Psoas muscle (tissue), 8 donors: ENCODE measurements around the gene PKM. TPM values are rescaled to one million over a fixed set of nuclear protein-coding genes. Genes with fewer than 3 reads are reported as not detected.

ENCODE experiments used
- ATAC-seq, 4 donors: fragments of 200-7000 bp; cut with Tn5 transposase; one replicate each; pipeline ENCODE4 v1.9.1; 2020; ENCODE audit warnings: moderate library complexity in 3 of 4, mild to moderate bottlenecking in 2 of 4
- DNase-seq, 2 donors: peaks; one replicate each; pipeline ENCODE4 v3.0.0-alpha.2; 2020
- H3K27ac ChIP-seq: fragments of 200-600 bp; one replicate; pipeline ENCODE4 v1.8.0; 2022
- H3K27me3 ChIP-seq, 3 donors: fragments of 200-600 bp in 1 of 3; one replicate each; pipeline versions ENCODE4 v1.6.1 to v1.8.0; 2013 to 2022; ENCODE audit warnings: low read length in 2 of 3, mild to moderate bottlenecking in 2 of 3, moderate library complexity in 1 of 3; ENCODE audit not compliant: insufficient read depth in 3 of 3
- H3K36me3 ChIP-seq, 2 donors: fragments of 200-600 bp in 1 of 2; one replicate each; pipeline versions ENCODE4 v1.6.1 to v1.8.0; 2013 to 2022; ENCODE audit warnings: low read depth in 1 of 2, mild to moderate bottlenecking in 1 of 2, moderate library complexity in 1 of 2; ENCODE audit not compliant: insufficient read depth in 1 of 2
- H3K4me1 ChIP-seq: fragments of 200-600 bp; one replicate; pipeline ENCODE4 v1.8.0; 2022
- H3K4me3 ChIP-seq: fragments of 200-600 bp; one replicate; pipeline ENCODE4 v1.8.0; 2022; ENCODE audit warnings: mild to moderate bottlenecking
- H3K9me3 ChIP-seq: fragments of 200-600 bp; one replicate; pipeline ENCODE4 v1.8.0; 2022
- WGBS, 3 donors: extraction: QIAGEN DNeasy Blood & Tissue Kit; methylation state at CpG; one replicate each; pipeline versions ENCODE4 v1.1.6 to v1.1.7; 2013; 5-methylcytosine and 5-hydroxymethylcytosine counted together
- intact Hi-C, 2 donors: fragments of 100-400 bp; cut with DNase I; formaldehyde crosslinking; loops; one replicate each; pipeline versions ENCODE4 v1.11.0 to v1.14.2; 2022
- polyA plus RNA-seq, 3 donors: library from polyadenylated mRNA; stranded (reverse); fragments of 200-250 nt; gene quantifications; one replicate each; pipeline ENCODE4 v1.2.3, GENCODE V29; 2013
- total RNA-seq, 4 donors: library from RNA; stranded (reverse); fragmentation: NEBNext Ultra II Directional in 2 of 4; extraction: Animal tissue kit (Norgen Biotek cat#: 25700) in 2 of 4; gene quantifications; one replicate each; pipeline versions ENCODE4 v1.2.1 to v1.2.4, GENCODE V29; 2021 to 2023
- TF ChIP-seq, protein P1 (sequence below): fragments of 200-600 bp; IDR thresholded peaks from one replicate; pipeline ENCODE4 v1.8.0; 2022; ENCODE audit warnings: antibody characterized with exemption
- donor health status: healthy with polysubstance abuse.
- donor health status: DM: no; HTN: no; CAD: no; lungs with moderate emphysema.
- donor health status: Bipolar disorder and iron deficiency.
- donor health status: healthy.
- donor health status: DM: yes; HTN: yes; CAD: no.
- donor health status: DM: no; HTN: no; CAD: no.
- donor health status: DM: no; HTN: no; CAD: no.
- donor health status: DM: yes; HTN: yes; CAD: no.

PKM gene
- total and polyA plus RNA-seq, 7 donors: 513 to 1,170 (median 958) TPM

DNA sequence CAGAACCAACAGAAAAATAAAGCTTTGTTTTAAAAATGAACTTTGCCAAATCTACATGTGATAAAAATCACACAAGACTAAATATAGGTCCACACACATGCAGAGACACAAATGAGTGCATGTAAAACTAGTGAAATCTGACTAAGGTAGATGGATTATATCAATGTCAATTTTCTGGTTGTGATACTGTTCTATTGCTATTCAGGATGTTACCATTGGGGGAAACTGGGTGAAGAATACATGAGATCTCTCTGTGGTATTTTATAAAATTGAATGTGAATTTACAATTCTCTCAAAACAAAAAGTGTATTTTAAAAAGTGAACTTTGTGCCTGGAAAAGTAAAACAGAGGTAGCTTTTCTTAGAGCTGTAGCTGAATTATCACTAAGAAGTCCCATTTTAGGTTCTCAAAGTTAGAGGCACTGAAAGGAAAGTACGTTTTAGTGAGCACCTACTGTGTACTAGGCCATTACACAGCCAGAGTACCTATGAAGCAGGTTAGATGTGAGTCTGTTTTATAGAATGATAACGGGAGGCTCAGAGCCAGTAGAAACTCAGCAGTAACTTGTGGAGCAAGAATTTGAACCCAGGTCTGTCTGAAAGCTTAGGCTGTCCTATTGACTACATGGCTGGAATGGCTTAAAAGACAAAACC lies 41.6 kb downstream of the PKM start:
- TF ChIP-seq, protein P1, sequence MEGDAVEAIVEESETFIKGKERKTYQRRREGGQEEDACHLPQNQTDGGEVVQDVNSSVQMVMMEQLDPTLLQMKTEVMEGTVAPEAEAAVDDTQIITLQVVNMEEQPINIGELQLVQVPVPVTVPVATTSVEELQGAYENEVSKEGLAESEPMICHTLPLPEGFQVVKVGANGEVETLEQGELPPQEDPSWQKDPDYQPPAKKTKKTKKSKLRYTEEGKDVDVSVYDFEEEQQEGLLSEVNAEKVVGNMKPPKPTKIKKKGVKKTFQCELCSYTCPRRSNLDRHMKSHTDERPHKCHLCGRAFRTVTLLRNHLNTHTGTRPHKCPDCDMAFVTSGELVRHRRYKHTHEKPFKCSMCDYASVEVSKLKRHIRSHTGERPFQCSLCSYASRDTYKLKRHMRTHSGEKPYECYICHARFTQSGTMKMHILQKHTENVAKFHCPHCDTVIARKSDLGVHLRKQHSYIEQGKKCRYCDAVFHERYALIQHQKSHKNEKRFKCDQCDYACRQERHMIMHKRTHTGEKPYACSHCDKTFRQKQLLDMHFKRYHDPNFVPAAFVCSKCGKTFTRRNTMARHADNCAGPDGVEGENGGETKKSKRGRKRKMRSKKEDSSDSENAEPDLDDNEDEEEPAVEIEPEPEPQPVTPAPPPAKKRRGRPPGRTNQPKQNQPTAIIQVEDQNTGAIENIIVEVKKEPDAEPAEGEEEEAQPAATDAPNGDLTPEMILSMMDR: no peak
- ATAC-seq (no peak), DNase-seq (no peak)
- no peak overlapping the region for H3K4me3 ChIP-seq
- 84 to 87% (median 86%) methylated on average over 2 of the region's 2 CpGs for WGBS, 3 donors
- H3K27me3 ChIP-seq: no peaks in the 10 kb centered on the region
- intact Hi-C loops: no loop called here
- H3K27ac ChIP-seq: no peak overlapping the region
- H3K4me1 ChIP-seq: peaks cover 1% of the 10 kb centered on the region
- H3K36me3 ChIP-seq: no peaks in the 10 kb centered on the region
- H3K9me3 ChIP-seq: no peaks in the 10 kb centered on the region

DNA sequence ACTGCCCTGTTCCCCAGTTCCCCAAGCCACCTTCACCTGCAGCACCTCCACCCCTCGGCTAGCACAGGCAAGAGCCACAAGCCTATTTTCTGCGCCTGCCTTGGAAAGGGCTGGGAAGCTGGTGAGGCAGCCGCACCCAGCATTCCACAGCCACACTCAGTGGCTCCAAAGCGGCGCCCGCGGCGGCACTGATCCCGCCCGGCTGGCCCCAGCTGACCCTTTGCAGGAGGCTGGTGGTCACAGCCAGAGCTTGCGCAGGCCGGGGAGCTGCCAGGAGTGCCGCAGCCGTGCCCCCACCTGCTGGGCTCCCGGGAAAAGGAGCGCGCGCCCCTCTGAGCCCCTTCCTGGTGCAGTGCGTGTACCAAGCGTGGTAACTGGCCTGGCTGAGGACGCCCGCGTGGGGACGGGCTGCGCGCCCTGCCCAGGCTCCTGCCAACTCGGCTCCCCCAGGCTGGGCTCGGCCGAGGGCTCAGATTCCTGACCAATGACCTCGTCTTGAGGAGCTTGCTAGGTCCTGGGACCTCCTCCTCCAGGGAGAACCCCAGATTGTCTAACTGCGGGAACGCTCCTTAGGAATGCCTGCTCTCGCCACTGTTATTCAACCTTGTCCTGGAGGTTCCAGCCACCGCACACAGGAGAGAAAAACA lies 46.7 kb downstream of the PKM start:
- TF ChIP-seq, protein P1: no peak
- no peak overlapping the region for H3K27ac ChIP-seq
- ATAC-seq (peak; percentile 82 to 93 (median 90)), DNase-seq (peak; percentile 44 to 65)
- H3K4me1 ChIP-seq: peaks cover 10% of the 10 kb centered on the region
- 6 to 10% (median 6%) methylated on average over 31 to 34 of the region's 34 CpGs for WGBS, 3 donors
- intact Hi-C loops: no loop called here
- H3K9me3 ChIP-seq: no peaks in the 10 kb centered on the region
- peak overlapping the region; percentile 59 for H3K4me3 ChIP-seq
- H3K27me3 ChIP-seq: no peaks in the 10 kb centered on the region
- no peaks in the 10 kb centered on the region for H3K36me3 ChIP-seq

DNA sequence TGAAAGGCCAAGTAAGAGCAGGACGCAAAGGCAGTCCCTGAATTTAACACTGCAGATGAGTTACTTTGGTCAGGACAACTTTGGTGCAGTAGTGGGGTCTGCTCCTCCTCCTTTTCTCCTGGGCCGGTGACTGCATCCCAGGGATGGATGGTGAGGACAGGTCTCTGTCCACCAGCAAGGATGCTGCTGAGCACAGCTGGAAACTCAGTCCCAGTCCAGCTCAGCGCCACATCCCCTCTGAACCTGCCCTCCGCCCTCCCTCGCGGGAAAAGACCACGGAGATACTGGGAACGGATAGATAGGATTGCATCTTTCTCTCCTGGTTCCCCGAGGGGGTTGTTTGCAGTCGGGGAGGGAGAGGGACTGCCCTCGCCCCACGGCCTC lies 47.2 kb downstream of the PKM start:
- 26 to 29% (median 28%) methylated on average over 12 of the region's 12 CpGs for WGBS, 3 donors
- H3K27me3 ChIP-seq: no peaks in the 10 kb centered on the region
- no peaks in the 10 kb centered on the region for H3K36me3 ChIP-seq
- DNase-seq: no peak
- TF ChIP-seq, protein P1: no peak
- intact Hi-C loops: no loop called here
- H3K9me3 ChIP-seq: no peaks in the 10 kb centered on the region
- peak; percentile 7 to 18 (median 13) for ATAC-seq
- peak overlapping the region; percentile 59 for H3K4me3 ChIP-seq
- H3K27ac ChIP-seq: no peak overlapping the region
- peaks cover 10% of the 10 kb centered on the region for H3K4me1 ChIP-seq

DNA sequence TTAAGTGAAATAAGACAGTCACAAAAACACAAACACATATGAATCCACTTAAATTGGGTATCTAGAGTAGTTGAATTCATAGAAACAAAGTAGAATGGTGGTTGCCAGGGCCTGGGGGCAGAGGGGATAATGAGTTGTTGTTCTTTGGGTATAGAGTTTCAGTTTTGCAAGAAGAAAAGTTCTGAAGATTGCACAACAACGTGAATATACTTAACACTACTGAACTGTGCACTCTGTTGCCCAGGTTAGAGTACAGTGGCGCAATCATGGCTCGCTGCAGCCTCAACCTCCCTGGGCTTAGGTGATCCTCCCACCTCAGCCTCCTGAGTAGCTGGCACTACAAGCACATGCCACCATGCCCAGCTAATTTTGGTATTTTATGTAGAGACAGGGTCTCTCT lies 48.3 kb downstream of the PKM start:
- Histone ChIP-seq H3K36me3 (no peaks in the 10 kb centered on the region), H3K27ac (no peak overlapping the region), H3K4me1 (peaks cover 10% of the 10 kb centered on the region), H3K9me3 (no peaks in the 10 kb centered on the region), H3K4me3 (no peak overlapping the region), H3K27me3 (no peaks in the 10 kb centered on the region)
- ATAC-seq (no peak), DNase-seq (no peak)
- 78 to 88% (median 83%) methylated on average over 3 of the region's 3 CpGs for WGBS, 3 donors
- intact Hi-C loops: no loop called here
- TF ChIP-seq, protein P1: no peak
